ENCODE data around the gene GPR21. TPM values are rescaled to one million over a fixed set of nuclear protein-coding genes. Genes with fewer than 3 reads are reported as not detected.

The GPR21 gene
- total RNA-seq, 1 experiment from 2014 or later = 0.63 TPM

DNA sequence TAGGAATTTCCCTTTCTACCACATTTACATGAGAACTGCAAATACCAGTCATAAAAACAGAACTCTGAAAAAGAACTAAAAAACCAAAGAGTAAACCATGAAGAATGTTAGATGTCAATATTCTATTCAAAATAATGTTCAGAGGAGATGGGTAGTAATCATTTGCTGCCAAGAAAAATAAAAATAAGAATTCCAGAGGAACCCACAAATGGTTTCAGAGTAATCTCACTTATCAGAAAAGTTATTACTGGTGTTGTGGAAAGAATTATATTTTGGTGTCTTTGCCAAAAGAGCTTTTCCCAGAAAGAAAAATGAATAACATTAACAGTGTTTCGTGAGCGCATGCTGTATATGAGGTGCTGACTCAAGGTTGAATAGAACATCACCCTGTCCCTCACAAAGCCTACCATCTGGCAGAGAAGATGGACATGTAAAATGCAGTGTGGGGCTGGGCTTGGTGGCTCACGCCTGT, 35.6 kb downstream of the GPR21 start:
- peaks cover 43% of the 10 kb centered on the region for H3K4me1 Mint-ChIP-seq
- no peak for DNase-seq (ENCODE audit: low spot score)
- TF ChIP-seq HMGA2 (CRISPR knock-in tag; IDR thresholded peaks at IDR 0.05) = no peak
- TF ChIP-seq, protein P1, sequence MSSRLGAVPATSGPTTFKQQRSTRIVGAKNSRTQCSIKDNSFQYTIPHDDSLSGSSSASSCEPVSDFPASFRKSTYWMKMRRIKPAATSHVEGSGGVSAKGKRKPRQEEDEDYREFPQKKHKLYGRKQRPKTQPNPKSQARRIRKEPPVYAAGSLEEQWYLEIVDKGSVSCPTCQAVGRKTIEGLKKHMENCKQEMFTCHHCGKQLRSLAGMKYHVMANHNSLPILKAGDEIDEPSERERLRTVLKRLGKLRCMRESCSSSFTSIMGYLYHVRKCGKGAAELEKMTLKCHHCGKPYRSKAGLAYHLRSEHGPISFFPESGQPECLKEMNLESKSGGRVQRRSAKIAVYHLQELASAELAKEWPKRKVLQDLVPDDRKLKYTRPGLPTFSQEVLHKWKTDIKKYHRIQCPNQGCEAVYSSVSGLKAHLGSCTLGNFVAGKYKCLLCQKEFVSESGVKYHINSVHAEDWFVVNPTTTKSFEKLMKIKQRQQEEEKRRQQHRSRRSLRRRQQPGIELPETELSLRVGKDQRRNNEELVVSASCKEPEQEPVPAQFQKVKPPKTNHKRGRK (CRISPR knock-in tag; IDR thresholded peaks at IDR 0.05; ENCODE audit: borderline replicate concordance) = no peak
- TF ChIP-seq FOXK1 (CRISPR knock-in tag; IDR thresholded peaks at IDR 0.05) = no peak
- TF ChIP-seq, protein P2, sequence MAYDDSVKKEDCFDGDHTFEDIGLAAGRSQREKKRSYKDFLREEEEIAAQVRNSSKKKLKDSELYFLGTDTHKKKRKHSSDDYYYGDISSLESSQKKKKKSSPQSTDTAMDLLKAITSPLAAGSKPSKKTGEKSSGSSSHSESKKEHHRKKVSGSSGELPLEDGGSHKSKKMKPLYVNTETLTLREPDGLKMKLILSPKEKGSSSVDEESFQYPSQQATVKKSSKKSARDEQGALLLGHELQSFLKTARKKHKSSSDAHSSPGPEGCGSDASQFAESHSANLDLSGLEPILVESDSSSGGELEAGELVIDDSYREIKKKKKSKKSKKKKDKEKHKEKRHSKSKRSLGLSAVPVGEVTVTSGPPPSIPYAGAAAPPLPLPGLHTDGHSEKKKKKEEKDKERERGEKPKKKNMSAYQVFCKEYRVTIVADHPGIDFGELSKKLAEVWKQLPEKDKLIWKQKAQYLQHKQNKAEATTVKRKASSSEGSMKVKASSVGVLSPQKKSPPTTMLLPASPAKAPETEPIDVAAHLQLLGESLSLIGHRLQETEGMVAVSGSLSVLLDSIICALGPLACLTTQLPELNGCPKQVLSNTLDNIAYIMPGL (CRISPR knock-in tag; IDR thresholded peaks at IDR 0.05) = no peak
- no peak for TF ChIP-seq GTF2I (CRISPR knock-in tag; conservative IDR thresholded peaks at IDR 0.05)
- TF ChIP-seq NFE2L1 (CRISPR knock-in tag; IDR thresholded peaks at IDR 0.05) = no peak
- TF ChIP-seq, protein P3, sequence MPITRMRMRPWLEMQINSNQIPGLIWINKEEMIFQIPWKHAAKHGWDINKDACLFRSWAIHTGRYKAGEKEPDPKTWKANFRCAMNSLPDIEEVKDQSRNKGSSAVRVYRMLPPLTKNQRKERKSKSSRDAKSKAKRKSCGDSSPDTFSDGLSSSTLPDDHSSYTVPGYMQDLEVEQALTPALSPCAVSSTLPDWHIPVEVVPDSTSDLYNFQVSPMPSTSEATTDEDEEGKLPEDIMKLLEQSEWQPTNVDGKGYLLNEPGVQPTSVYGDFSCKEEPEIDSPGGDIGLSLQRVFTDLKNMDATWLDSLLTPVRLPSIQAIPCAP (CRISPR knock-in tag; IDR thresholded peaks at IDR 0.05) = no peak
- TF ChIP-seq, protein P4, sequence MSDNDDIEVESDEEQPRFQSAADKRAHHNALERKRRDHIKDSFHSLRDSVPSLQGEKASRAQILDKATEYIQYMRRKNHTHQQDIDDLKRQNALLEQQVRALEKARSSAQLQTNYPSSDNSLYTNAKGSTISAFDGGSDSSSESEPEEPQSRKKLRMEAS (CRISPR knock-in tag; IDR thresholded peaks at IDR 0.05) = no peak
- TF ChIP-seq ZNF263 (CRISPR knock-in tag; IDR thresholded peaks at IDR 0.05; ENCODE audit: low read depth) = no peak
- TF ChIP-seq FOXJ3 (CRISPR knock-in tag; IDR thresholded peaks at IDR 0.05; ENCODE audit: borderline replicate concordance) = no peak
- TF ChIP-seq ELF4 (CRISPR knock-in tag; IDR thresholded peaks at IDR 0.05; ENCODE audit: low read depth) = no peak
- TF ChIP-seq RORB (CRISPR knock-in tag; IDR thresholded peaks at IDR 0.05) = no peak
- TF ChIP-seq, protein P5, sequence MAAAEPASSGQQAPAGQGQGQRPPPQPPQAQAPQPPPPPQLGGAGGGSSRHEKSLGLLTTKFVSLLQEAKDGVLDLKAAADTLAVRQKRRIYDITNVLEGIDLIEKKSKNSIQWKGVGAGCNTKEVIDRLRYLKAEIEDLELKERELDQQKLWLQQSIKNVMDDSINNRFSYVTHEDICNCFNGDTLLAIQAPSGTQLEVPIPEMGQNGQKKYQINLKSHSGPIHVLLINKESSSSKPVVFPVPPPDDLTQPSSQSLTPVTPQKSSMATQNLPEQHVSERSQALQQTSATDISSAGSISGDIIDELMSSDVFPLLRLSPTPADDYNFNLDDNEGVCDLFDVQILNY (CRISPR knock-in tag; IDR thresholded peaks at IDR 0.05) = no peak
- TF ChIP-seq ZNF232 (CRISPR knock-in tag; IDR thresholded peaks at IDR 0.05) = no peak
- TF ChIP-seq, protein P6, sequence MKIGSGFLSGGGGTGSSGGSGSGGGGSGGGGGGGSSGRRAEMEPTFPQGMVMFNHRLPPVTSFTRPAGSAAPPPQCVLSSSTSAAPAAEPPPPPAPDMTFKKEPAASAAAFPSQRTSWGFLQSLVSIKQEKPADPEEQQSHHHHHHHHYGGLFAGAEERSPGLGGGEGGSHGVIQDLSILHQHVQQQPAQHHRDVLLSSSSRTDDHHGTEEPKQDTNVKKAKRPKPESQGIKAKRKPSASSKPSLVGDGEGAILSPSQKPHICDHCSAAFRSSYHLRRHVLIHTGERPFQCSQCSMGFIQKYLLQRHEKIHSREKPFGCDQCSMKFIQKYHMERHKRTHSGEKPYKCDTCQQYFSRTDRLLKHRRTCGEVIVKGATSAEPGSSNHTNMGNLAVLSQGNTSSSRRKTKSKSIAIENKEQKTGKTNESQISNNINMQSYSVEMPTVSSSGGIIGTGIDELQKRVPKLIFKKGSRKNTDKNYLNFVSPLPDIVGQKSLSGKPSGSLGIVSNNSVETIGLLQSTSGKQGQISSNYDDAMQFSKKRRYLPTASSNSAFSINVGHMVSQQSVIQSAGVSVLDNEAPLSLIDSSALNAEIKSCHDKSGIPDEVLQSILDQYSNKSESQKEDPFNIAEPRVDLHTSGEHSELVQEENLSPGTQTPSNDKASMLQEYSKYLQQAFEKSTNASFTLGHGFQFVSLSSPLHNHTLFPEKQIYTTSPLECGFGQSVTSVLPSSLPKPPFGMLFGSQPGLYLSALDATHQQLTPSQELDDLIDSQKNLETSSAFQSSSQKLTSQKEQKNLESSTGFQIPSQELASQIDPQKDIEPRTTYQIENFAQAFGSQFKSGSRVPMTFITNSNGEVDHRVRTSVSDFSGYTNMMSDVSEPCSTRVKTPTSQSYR (CRISPR knock-in tag; IDR thresholded peaks at IDR 0.05) = no peak
- TF ChIP-seq ZNF671 (CRISPR knock-in tag; IDR thresholded peaks at IDR 0.05) = no peak
- no peak for TF ChIP-seq CBFB (CRISPR knock-in tag; IDR thresholded peaks at IDR 0.05; ENCODE audit: low read depth)
- H3K27me3 Mint-ChIP-seq (ENCODE audit: low read depth) = no peaks in the 10 kb centered on the region
- POLR2A ChIA-PET = no interaction called here
- CTCF ChIA-PET = no interaction called here
- H3K4me3 Mint-ChIP-seq = no peak overlapping the region
- no peaks in the 10 kb centered on the region for H3K9me3 Mint-ChIP-seq
- H3K36me3 Mint-ChIP-seq = peaks cover 39% of the 10 kb centered on the region
- ATAC-seq = no peak
- H3K27ac Mint-ChIP-seq = no peak overlapping the region

DNA sequence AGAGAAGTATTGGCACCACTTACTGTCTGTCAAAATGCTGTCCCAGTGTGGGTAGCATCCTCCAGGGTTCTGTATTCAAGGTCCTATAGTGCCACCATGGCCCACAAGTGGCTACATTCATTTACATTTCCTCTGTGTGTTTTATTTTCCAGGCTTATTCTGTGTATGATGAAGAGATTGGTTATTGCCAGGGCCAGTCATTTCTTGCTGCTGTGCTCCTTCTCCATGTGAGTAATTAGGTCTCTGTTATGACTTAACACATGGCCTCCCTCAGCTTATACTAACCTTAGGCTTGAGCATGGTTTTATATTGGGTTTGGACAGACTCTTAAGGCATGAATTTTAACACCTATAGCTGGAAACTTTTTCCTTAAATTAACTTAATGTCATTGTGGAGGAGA, 36.7 kb downstream of the GPR21 start:
- CTCF ChIA-PET = no interaction called here
- POLR2A ChIA-PET = no interaction called here
- H3K27ac Mint-ChIP-seq = no peak overlapping the region
- ATAC-seq = no peak
- no peaks in the 10 kb centered on the region for H3K27me3 Mint-ChIP-seq (ENCODE audit: low read depth)
- H3K4me1 Mint-ChIP-seq = peaks cover 45% of the 10 kb centered on the region
- no peak overlapping the region for H3K4me3 Mint-ChIP-seq
- no peak for DNase-seq (ENCODE audit: low spot score)
- peaks cover 36% of the 10 kb centered on the region for H3K36me3 Mint-ChIP-seq
- H3K9me3 Mint-ChIP-seq = no peaks in the 10 kb centered on the region
- TF ChIP-seq, protein P1 (CRISPR knock-in tag; IDR thresholded peaks at IDR 0.05; ENCODE audit: borderline replicate concordance) = no peak
- TF ChIP-seq GRHL2 (CRISPR knock-in tag; IDR thresholded peaks at IDR 0.05; ENCODE audit: insufficient replicate concordance, severe bottlenecking) (no peak), NR1H2 (CRISPR knock-in tag; IDR thresholded peaks at IDR 0.05) (no peak)
- TF ChIP-seq, protein P7, sequence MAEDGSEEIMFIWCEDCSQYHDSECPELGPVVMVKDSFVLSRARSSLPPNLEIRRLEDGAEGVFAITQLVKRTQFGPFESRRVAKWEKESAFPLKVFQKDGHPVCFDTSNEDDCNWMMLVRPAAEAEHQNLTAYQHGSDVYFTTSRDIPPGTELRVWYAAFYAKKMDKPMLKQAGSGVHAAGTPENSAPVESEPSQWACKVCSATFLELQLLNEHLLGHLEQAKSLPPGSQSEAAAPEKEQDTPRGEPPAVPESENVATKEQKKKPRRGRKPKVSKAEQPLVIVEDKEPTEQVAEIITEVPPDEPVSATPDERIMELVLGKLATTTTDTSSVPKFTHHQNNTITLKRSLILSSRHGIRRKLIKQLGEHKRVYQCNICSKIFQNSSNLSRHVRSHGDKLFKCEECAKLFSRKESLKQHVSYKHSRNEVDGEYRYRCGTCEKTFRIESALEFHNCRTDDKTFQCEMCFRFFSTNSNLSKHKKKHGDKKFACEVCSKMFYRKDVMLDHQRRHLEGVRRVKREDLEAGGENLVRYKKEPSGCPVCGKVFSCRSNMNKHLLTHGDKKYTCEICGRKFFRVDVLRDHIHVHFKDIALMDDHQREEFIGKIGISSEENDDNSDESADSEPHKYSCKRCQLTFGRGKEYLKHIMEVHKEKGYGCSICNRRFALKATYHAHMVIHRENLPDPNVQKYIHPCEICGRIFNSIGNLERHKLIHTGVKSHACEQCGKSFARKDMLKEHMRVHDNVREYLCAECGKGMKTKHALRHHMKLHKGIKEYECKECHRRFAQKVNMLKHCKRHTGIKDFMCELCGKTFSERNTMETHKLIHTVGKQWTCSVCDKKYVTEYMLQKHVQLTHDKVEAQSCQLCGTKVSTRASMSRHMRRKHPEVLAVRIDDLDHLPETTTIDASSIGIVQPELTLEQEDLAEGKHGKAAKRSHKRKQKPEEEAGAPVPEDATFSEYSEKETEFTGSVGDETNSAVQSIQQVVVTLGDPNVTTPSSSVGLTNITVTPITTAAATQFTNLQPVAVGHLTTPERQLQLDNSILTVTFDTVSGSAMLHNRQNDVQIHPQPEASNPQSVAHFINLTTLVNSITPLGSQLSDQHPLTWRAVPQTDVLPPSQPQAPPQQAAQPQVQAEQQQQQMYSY (CRISPR knock-in tag; IDR thresholded peaks at IDR 0.05) = no peak
- TF ChIP-seq, protein P8, sequence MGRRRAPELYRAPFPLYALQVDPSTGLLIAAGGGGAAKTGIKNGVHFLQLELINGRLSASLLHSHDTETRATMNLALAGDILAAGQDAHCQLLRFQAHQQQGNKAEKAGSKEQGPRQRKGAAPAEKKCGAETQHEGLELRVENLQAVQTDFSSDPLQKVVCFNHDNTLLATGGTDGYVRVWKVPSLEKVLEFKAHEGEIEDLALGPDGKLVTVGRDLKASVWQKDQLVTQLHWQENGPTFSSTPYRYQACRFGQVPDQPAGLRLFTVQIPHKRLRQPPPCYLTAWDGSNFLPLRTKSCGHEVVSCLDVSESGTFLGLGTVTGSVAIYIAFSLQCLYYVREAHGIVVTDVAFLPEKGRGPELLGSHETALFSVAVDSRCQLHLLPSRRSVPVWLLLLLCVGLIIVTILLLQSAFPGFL (CRISPR knock-in tag; IDR thresholded peaks at IDR 0.05; ENCODE audit: borderline replicate concordance) = no peak

Data from WTC11 (cell line).